NOMO-1 (cell line): ENCODE data around the gene NFATC1.

Experiments used
- DNase-seq, 2 experiments: peaks; one replicate each; lab custom pipeline; 2025; ENCODE audit not compliant: unreplicated experiment in 2 of 2; lab: John Stamatoyannopoulos, UW

NFATC1 gene

GRCh38 chr18:79395761-79396404 lies at the start of gene NFATC1:
TSS of gene NFATC1 (plus strand) at chr18:79395930. CDS start at chr18:79396225, 295 bp downstream.
- peak; percentile 53 to 55 for DNase-seq

GRCh38 chr18:79345981-79346380 lies 49.7 kb upstream of the NFATC1 start:
- no peak for DNase-seq

DNA sequence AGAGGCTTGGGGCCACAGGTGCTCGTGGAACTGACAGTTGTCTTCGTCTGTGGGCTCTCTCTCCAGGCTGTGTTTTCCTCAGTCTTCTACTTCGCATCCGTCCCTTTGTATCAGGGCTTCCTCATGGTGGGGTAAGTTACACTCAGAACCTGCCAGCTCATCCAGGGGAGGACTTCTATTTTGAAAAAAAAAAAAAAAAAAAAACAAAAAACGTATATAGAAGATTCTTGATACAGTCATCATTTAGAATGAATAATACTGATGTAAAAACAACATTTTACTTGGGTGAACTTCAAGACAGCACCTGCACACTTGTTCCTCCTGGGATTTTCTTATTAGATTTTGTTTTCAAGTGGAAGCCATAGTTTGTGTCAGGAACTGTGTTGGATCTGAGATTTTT lies 47.7 kb upstream of the NFATC1 start:
- DNase-seq, result no peak

GRCh38 chr18:79352432-79352831 lies 43.3 kb upstream of the NFATC1 start:
- no peak for DNase-seq

DNA sequence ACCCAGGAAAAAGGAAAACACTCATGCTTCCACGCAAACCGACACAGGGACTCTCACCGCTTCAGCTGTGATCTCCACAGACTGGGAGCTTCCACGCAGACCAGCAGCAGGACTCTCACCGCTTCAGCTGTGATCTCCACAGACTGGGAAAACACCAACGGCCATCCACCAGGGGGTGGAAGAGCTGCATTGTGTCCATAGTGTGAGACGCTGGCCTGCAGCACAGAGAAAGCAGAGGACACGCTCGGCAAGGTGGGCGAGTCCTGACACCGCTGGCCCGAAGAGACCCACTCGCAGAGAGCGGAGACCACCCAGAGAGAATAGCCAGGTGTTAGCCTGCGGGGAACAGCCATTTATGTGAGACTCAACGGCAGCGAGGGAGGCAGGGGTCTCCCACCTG lies 42.5 kb upstream of the NFATC1 start:
- no peak for DNase-seq

- DNase-seq, result no peak
These were observed 41.4 kb upstream of the NFATC1 start for GRCh38 chr18:79354350-79354749.

DNA sequence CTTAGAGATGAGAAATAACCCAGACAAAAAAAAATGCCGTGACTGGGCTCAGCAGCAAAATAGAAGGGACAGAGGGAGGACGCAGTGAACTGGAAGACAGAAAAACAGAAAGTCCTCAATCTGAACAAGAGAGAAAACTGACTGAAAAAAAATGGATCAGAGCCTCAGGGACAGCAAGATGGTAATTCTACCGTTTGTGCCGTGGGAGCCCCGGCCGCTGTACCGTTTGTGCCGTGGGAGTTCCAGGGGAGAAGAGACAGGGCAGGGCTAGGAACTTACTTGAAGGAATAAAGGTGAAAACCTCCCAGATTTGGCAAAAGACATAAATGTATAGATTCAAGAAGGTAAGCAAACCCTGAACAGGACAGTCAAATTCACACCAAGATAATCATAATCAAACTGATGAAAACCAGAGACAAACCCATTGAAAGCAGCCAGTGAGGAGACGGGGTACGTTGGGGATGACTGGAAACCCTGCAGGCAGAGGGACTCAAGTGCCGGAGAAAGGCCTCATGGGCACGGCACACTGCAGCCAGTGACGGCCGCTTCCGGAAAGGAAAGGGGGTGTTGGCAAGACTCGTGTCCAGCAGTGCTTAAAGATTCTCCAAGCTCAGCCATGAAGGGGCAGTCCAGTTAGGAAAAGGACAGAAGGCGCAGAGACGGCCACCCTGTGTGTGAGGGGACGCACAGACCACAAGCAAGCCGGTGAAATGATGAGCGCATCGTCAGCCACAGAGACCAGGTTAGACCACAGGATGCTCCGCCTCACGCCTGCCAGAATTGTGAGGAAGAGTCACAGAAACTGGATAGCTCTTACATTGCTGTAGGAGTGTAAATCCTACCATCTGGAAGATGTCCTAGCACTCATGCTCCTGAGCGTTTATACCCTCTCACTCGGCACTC lies 40.0 kb upstream of the NFATC1 start:
- no peak for DNase-seq

- no peak for DNase-seq
These were observed 39.3 kb upstream of the NFATC1 start for GRCh38 chr18:79356435-79356834.

DNA sequence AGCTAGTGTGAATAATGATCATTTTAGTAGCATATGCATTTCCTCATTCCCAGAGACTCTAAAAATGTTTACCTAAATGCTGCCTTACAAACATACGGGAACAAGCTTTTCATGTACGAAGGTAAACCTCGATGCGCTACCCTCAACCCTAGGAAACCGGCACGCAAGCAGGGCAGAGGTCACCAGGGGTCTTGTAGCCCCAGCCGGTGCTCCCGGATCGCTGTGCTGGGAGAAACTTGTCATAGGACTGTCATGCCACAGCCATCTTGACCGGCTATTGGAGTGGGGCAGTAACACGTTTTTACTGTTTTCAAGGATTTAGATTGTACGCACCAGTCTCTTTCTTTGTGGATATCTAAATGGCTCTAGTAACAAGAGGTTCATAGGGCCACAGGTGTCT lies 34.8 kb upstream of the NFATC1 start:
- no peak for DNase-seq

GRCh38 chr18:79361766-79362522 lies 33.8 kb upstream of the NFATC1 start:
- DNase-seq, result no peak

DNA sequence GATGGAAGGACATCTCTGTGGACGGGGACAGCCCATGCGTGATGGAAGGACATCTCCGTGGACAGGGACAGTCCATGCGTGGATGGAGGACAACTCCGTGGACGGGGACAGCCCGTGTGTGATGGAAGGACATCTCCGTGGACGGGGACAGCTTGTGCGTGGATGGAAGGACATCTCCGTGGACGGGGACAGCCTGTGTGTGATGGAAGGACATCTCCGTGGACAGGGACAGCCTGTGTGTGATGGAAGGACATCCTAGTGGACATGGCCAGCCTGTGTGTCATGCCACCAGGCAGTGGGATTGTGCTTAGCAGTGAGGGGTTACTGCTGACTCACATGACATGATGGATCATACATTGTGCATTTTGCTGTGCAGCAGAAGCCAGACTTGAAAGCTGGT lies 30.0 kb upstream of the NFATC1 start:
- no peak for DNase-seq

- no peak for DNase-seq
These were observed 29.3 kb upstream of the NFATC1 start for GRCh38 chr18:79366177-79367094.

DNA sequence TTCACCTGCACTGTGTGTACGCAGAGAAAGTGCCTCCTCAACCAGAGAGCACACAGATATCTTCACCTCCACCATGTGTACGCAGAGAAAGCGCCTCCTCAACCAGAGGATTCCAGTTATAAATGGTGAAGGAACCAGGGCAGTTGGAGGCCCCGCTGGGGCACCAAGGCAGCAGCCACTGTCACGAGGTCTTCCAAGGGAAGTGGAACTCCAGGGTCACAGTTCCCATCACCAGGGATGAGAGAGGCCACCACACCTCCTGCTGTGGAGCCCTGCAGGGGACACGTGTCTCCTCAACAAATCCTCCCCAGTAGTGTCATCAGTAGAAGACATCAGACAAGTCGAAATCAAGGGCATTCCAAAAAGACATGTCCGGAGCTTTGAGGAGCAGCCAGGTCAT lies 28.2 kb upstream of the NFATC1 start:
- DNase-seq, result no peak

- DNase-seq, result no peak
These were observed 27.7 kb upstream of the NFATC1 start for GRCh38 chr18:79367989-79368388.

- DNase-seq, result no peak
These were observed 27.0 kb upstream of the NFATC1 start for GRCh38 chr18:79368681-79369080.

GRCh38 chr18:79371561-79372121 lies 24.1 kb upstream of the NFATC1 start:
- DNase-seq, result no peak

- no peak for DNase-seq
These were observed 23.3 kb upstream of the NFATC1 start for GRCh38 chr18:79372461-79372860.

DNA sequence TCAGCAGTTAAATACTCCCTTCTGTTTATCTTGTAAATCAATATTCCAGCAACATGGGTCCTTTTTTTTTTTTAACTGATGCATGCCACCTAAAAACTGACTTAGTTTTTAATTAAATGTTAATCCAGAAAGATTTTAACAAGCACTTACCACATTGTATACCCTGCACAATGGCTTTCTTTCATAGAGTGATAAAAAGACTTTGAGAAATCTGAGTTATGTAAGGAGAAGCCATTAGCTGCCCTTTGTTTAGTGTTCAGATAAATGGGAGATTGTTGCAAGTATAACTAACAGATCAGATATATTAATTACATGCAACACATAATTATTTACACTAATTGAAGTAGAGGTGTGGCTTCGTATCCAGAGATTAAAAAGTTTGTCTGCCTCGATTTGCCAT lies 22.7 kb upstream of the NFATC1 start:
- no peak for DNase-seq

GRCh38 chr18:79373736-79374135 lies 22.0 kb upstream of the NFATC1 start:
- DNase-seq, result no peak
